ENCODE data around the gene OVAAL.

The OVAAL gene

GRCh38 chr1:180609643-180610555 lies 51.1 kb downstream of the OVAAL start:
- no peak for DNase-seq

DNA sequence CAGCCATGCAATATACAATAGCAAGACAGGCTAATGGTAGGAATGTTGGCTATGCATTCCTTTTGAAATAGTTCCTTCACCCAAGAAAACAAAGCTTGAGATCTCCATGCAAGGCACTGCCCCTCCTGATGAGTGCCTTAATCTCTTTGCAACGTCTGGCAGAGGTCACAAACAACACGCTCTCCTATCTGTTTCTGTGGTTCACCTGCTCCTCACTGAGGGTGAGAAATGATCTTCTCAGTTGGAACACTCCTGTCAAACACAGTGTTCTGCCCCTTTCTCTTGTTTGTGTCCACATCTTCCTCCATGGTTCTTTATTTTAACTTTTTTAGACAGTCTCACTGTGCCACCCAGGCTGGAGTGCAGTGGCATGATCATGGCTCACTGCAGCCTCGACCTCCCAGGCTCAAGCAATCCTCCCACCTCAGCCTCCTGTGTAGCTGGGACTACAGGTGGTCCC lies 51.8 kb downstream of the OVAAL start:
- no peak for DNase-seq

DNA sequence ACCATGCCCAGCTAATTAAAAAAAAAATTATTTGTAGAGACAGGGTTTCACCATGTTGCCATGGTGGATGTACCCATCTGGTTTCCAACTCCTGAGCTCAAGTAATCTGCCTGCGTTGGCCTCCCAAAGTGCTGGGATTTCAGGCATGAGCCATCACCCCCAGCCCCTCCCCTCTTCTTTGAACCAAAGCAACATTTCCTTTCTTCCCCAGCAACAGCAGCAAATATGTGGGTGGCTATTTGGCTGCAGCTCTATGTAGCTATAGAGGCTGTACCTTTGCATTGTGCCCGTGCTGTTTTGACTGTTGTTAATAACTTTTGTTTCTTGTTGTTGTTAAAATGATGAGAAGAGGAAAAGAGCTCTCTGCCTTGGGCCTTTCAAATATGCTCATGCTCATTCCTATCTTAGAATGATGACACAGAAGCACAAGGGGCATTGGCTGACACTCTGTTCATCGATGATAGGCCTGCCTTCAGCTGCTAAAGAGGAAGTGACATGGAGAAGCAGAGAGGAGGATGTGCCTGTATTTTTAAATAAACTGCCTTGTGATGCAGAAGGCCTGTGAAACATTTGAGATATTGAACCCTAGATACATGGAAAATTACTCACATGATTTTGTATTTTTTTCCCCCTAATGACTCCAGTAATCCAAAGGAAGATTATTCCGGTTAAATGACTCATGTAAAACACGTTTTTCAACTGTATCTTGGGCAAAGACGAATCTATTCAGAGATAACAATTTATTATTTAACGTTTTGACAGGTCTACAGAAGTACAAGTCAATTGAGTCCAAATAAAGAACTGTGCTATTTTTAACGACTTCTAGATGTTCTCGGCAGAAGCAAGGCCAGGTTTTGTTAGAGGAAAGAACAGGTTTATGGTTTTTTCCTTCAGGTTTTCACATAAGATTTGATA lies 52.5 kb downstream of the OVAAL start:
- no peak for DNase-seq

DNA sequence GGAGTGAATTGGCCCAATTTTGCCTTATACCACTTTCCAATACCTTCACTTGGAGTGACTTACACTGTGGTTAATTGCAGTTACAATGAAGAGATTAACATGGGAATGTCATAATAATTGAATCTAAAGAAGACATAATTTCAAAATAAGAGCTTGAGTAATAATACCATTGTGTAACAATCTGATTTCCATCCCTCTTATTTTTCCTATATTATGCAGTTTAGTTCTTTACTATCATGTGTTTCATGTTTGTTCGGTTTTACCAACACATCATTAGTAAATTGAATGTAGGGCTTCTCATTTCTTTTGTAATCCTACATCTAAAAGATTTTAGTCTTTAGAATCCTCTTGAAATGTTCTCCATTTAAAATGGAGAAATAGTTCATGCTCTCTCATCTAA lies 53.9 kb downstream of the OVAAL start:
- DNase-seq, result no peak

DNA sequence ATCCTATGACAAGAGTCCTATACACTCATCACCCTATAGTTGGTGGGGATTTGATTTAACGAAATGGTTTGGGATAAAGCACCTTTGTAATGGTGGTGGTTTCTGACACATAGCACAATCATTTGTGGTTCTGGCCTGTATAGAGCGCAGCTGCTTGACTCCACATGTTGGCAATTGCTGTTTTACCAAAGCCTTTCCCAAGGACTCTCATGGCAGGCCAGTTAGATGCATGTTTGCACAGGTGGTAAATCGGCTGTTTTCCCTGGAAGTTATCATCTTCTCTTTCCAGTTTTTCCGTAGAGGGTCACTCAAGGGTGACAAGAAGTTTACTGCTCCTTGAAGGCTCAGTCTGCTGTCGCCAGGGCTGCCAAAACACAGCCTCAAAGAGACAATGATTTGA lies 56.0 kb downstream of the OVAAL start:
- DNase-seq, result no peak

GRCh38 chr1:180615493-180616290 lies 56.9 kb downstream of the OVAAL start:
- no peak for DNase-seq

Data from right kidney (tissue), 1 donor.